NOMO-1 (cell line): ENCODE results near the gene SLC25A21.

Experiments used
- DNase-seq, 2 experiments: peaks; one replicate each; lab custom pipeline; 2025; ENCODE audit not compliant: unreplicated experiment in 2 of 2; lab: John Stamatoyannopoulos, UW

Gene SLC25A21

GRCh38 chr14:36949371-36949770, 223.0 kb downstream of the SLC25A21 start:
- DNase-seq = no peak

DNA sequence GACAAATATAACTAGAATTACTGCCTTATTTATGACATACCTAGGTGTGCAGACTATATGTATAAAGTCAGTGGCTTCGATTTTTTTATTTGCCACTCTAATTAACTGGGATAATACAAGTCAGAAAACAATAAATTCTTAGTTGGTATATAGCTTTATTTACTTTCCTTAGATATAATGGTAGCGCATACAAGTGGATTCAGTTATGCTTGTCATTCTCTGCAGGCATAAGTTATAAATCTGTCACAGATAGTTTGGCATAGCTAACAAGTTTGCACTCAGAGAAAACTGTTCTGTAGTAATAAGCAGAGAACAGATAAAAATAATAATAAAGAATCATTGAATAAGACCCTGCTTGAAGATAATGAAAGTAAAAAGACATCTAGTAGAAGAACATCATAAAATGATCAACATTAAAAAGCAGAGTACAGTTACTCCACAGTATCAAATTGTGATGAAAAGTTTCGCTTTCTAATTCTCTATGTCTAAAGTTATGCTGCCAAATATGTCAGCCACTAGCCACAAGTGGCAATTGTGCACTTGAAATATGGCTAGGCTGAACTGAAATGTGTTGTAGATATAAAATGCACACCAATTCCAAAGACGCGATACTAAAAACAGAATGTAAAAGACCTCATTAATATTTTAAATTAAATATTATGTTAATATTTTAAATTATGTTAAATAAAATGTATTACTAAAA, 224.1 kb downstream of the SLC25A21 start:
- no peak for DNase-seq

DNA sequence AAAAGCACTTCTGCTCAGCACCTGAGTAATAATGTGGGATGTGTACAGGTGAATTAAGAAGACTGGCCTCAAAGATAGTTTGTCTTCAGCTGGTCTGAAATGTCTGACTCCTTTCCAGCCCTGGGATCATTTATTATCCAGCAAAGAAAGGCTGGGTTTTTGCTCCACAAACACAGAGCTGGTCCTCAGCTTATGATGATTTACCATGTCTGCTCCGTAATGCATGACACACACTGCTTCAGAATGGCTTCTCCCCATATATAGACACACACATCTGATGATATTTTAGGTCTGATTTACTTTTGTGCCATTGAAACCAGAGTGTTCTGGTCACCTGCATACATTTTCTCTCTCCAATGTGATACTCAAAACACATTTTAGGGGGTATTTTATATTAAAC, 225.0 kb downstream of the SLC25A21 start:
- no peak for DNase-seq

- no peak for DNase-seq
These were observed 225.5 kb downstream of the SLC25A21 start for GRCh38 chr14:36946872-36947271.

- DNase-seq = no peak
These were observed 227.9 kb downstream of the SLC25A21 start for GRCh38 chr14:36944307-36945010.

DNA sequence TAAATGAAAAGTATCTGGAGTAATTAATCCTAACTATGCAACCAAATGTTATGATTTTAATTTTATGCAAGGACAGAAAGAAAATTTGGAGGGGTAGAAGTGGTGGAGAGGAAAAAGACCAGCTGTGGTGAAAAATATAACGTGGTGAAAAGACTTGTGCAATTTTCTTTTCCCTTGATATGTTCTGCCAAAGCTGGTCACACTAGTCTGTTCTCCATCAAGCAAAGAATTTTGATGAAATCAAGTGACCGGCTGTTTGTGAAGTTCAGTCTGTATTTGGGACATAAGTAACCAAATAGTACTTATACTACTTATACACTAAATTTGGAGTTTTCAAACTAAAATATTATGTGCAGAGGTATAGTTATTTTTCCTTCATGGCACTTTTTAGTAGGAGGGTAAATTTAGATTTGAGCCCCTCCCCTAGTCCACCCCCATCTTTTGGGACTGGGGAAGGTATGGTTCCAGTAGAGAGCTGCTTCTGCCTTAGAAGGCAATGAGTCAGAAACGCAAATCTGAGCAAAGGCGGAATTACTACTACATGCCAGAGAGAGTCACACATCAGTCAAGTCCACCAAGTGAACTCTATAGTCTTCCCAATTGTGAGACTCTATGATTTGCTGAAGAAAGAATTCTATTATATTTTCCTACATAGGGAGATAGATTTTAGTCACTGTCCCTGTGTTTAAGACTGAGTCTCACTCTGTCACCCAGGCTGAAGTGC, 229.7 kb downstream of the SLC25A21 start:
- DNase-seq = no peak

- peak; percentile 5 to 15 for DNase-seq
These were observed 230.5 kb downstream of the SLC25A21 start for GRCh38 chr14:36941783-36942521.

DNA sequence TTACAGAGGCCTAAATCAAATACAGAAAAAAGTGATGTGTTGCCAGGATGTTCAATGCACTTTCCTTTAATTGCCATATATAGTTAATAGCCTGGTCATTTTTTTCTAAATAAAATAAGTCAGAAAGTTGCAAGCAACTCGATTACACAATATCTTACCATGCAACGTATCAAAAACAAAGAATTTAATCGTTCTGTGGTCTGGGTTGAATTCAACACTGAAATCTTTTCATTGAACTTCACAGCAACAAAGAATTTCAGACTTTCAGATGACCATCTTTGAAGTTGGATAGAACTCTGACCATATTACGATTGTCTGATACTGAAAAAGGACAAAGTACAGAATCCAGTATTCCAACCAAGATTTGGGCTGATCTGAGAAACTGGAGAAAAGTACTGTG, 231.9 kb downstream of the SLC25A21 start:
- no peak for DNase-seq

- DNase-seq = no peak
These were observed 233.1 kb downstream of the SLC25A21 start for GRCh38 chr14:36939265-36939664.

DNA sequence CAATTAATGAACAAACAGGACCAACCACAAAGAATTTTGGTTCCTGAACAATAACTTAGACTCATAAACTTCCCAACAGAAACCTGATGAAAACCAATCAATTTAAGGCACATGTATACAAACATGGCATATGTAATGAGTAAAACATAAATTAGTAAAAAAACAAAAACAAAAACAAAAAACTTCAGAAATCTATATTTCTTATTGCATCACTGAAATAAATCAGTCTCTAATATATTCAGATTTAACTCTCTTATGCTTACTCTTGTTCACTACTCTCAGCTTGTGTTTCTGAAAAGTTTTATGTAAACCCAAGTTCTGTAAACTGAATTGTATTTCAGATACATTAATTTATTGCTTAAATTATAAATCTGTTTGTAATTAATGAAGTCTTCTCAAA, 233.7 kb downstream of the SLC25A21 start:
- DNase-seq = no peak

DNA sequence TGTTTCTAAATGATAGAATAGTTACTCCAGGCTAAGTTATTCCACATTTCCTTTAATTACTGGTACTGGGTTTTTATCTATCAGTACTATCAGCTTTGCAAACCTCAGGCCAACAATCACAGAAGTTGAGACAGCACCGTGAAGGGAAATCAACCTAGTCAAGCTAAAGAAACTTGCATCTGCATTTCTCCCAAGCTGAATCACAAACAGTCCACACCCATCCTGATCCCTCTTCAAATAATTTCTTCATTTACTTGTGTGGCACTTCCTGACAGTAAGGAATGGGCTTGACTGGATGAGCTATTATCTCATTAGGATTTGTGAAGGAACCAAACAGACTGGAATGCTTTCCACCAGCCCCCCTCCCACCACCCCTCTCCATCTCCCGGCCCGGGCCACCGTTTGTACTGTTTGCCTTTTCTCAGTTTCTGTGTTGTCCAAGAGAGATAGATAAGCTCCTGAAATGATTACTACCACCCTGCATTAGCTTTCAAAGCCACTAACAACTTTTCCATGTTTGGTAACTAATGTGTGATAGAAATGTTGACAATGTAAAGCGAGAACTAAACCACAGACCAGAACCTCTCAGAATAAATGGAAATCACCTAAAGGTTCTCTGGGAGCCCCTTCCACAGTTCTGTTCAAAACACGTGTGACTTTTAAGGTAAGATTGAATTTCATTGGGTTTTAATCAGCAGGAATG, 236.3 kb downstream of the SLC25A21 start:
- no peak for DNase-seq

- DNase-seq = no peak
These were observed 238.1 kb downstream of the SLC25A21 start for GRCh38 chr14:36934304-36934703.

DNA sequence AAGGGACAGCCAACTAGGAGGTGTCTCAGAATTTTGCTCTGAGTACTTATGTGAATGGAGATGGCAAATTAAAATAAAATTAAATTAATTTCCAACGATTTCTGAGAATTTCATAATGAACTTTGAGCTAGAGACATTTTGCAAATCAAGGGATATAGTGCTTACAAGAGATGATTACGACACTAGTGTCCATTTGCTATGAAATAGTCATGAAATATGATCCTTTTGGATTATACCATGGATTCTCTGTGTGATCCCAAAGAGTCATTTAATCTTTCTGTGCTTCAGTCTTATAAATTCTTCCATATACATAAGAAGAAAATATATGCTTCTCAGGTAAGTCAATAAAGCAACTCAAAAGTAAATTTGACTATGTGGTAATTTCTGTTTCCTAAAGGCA, 240.6 kb downstream of the SLC25A21 start:
- DNase-seq = no peak

- DNase-seq = no peak
These were observed 244.0 kb downstream of the SLC25A21 start for GRCh38 chr14:36928432-36928831.

DNA sequence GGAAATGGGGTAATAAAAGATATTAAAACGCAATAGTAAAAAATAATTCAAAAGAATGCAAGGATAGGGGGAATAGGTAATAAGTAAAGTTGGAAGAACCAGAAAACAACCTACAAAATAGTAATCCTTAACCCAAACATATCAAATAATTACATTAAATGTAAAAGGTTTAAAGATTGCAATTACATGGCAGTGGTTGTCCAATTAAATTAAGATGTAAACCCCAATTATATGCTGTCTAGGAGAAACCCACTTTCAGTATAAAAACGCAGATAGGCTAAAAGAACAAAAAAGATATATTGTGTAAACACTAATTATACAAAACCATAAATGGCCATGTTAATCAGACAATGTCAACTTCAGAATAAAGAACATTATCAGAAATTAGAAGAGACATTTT, 247.3 kb downstream of the SLC25A21 start:
- DNase-seq = no peak

DNA sequence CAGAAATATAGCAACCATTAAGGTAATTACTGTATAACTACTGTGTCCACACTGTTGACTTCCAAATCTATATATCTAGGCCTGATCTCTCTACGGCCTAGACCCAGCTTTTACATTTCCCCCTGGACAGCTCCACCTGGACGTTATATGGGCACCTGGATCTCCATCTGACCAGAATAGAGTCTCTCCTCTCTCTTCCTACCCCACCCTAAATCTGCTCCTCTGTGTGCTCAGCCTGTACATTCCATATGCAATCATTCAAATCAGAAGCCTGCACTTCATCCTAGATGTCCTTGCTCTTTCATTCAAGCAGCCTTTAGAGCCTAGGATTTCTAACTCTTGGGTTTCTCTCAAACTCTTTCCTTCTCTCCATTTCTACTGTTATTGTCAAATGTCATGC, 255.7 kb downstream of the SLC25A21 start:
- no peak for DNase-seq

GRCh38 chr14:36915081-36915480, 257.3 kb downstream of the SLC25A21 start:
- DNase-seq = no peak

DNA sequence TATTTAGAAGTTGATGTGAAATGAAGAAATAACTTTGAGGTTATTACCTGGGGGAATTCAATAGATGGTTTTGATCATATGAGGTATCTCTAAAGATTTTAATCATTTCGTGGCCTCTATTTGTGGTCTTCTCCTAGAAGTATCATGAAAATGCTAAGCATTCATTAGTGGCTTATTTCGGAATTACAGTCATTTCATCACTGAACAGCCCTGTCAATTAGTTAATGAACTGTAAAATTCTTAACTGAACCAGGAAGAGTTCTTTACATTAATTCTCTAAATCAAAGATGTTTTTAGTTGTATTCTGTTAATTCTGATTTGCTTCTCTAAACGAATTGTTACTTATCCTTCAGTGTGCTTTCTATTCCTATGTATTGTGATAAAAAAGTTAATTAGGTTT, 261.8 kb downstream of the SLC25A21 start:
- no peak for DNase-seq

- DNase-seq = no peak
These were observed 267.0 kb downstream of the SLC25A21 start for GRCh38 chr14:36905272-36905888.

GRCh38 chr14:36901861-36902260, 270.5 kb downstream of the SLC25A21 start:
- DNase-seq = no peak
